BJ (cell line): ENCODE data around the gene ZNF385B. TPM values are rescaled to one million over a fixed set of nuclear protein-coding genes. Genes with fewer than 3 reads are reported as not detected.

Experiments
- CTCF ChIA-PET: fragments of 350-600 bp; formaldehyde crosslinking; extraction: SDS; loops from one replicate; lab custom pipeline; 2021; ENCODE audit warnings: antibody characterized with exemption, inconsistent platforms; lab: Yijun Ruan, JAX
- POLR2A ChIA-PET: fragments of 300-600 bp; sonication (Branson Sonifier 250); formaldehyde crosslinking; extraction: SDS; loops from one replicate; lab custom pipeline; 2021; ENCODE audit warnings: antibody characterized with exemption; lab: Charles Lee
- DNase-seq: peaks from one replicate; pipeline ENCODE4 v3.0.0-alpha.2; 2011; ENCODE audit warnings: low read depth
- H3K27me3 ChIP-seq: 2 replicates; pipeline ENCODE4 v1.6.0; 2011; ENCODE audit warnings: low read length; ENCODE audit not compliant: control insufficient read depth, insufficient read depth
- H3K36me3 ChIP-seq: 2 replicates; pipeline ENCODE4 v1.5.1; 2011; ENCODE audit warnings: low read length; ENCODE audit not compliant: control insufficient read depth, insufficient read depth
- H3K4me3 ChIP-seq: 2 replicates; pipeline ENCODE4 v1.5.1; 2011; ENCODE audit warnings: low read depth, mild to moderate bottlenecking, control low read depth, low read length
- CTCF ChIP-seq: IDR thresholded peaks from 2 replicates; pipeline ENCODE4 v1.5.1; 2011; ENCODE audit warnings: low read depth, mild to moderate bottlenecking, control low read depth, inconsistent platforms, low read length, moderate library complexity; ENCODE audit not compliant: insufficient read depth
- polyA plus RNA-seq: library from polyadenylated mRNA; depleted of rRNA; stranded (reverse); fragments of >200 nt; gene quantifications from 2 replicates; pipeline ENCODE4 v1.2.3, GENCODE V29; 2011

The ZNF385B gene
- polyA plus RNA-seq, 1 experiment, result 0.22 TPM

GRCh38 chr2:179435000-179435399 lies 426.4 kb downstream of the ZNF385B start:
- no peak overlapping the region for H3K4me3 ChIP-seq
- DNase-seq, result no peak
- H3K36me3 ChIP-seq, result no peaks in the 10 kb centered on the region
- ChIA-PET CTCF (interaction anchor here (0.7 to 1.3 kb wide), 2 partner anchors 12 to 540 kb away, joined by 3 to 7 read pairs; no protein-coding TSS in a partner anchor), POLR2A (interaction anchor here (0.5 kb wide), 1 partner anchor 259 kb away, joined by 25 read pairs; no protein-coding TSS in a partner anchor)
- no peaks in the 10 kb centered on the region for H3K27me3 ChIP-seq
- no peak for TF ChIP-seq CTCF

GRCh38 chr2:179434357-179434756 lies 427.1 kb downstream of the ZNF385B start:
- CTCF ChIA-PET, result interaction anchor here (1.3 kb wide), 1 partner anchor 12 kb away, joined by 7 read pairs; no protein-coding TSS in a partner anchor
- no peak for DNase-seq
- H3K27me3 ChIP-seq, result no peaks in the 10 kb centered on the region
- no peaks in the 10 kb centered on the region for H3K36me3 ChIP-seq
- no peak for TF ChIP-seq CTCF
- POLR2A ChIA-PET, result interaction anchor here (0.5 kb wide), 1 partner anchor 260 kb away, joined by 25 read pairs; no protein-coding TSS in a partner anchor
- H3K4me3 ChIP-seq, result no peak overlapping the region

GRCh38 chr2:179432751-179433150 lies 428.7 kb downstream of the ZNF385B start:
- TF ChIP-seq CTCF, result no peak
- Histone ChIP-seq H3K36me3 (no peaks in the 10 kb centered on the region), H3K4me3 (no peak overlapping the region), H3K27me3 (no peaks in the 10 kb centered on the region)
- ChIA-PET CTCF (interaction anchor here (0.6 to 3.1 kb wide), 5 partner anchors 8 to 316 kb away, joined by 3 to 19 read pairs (median 7); no protein-coding TSS in a partner anchor), POLR2A (no interaction called here)
- no peak for DNase-seq

- Histone ChIP-seq H3K27me3 (no peaks in the 10 kb centered on the region), H3K36me3 (no peaks in the 10 kb centered on the region), H3K4me3 (no peak overlapping the region)
- ChIA-PET CTCF (interaction anchor here (1.2 kb wide), 1 partner anchor 12 kb away, joined by 3 read pairs; no protein-coding TSS in a partner anchor), POLR2A (no interaction called here)
- TF ChIP-seq CTCF, result no peak
- no peak for DNase-seq
Measured at GRCh38 chr2:179429597-179429996, 431.8 kb downstream of the ZNF385B start.

- H3K4me3 ChIP-seq, result no peak overlapping the region
- TF ChIP-seq CTCF, result no peak
- CTCF ChIA-PET, result interaction anchor here (1.2 kb wide), 1 partner anchor 12 kb away, joined by 3 read pairs; no protein-coding TSS in a partner anchor
Measured at GRCh38 chr2:179429060-179429471, 432.3 kb downstream of the ZNF385B start.

More at GRCh38 chr2:179429060-179429471, 432.3 kb downstream of the ZNF385B start:
- H3K27me3 ChIP-seq, result no peaks in the 10 kb centered on the region
- POLR2A ChIA-PET, result no interaction called here
- DNase-seq, result no peak
- H3K36me3 ChIP-seq, result no peaks in the 10 kb centered on the region
